Mucosa of gallbladder (tissue), 1 donor: ENCODE data around the gene PRSS2. TPM values are rescaled to one million over a fixed set of nuclear protein-coding genes. Genes with fewer than 3 reads are reported as not detected.
"Not testable (repeated sequence)": the region's sequence is repeated elsewhere in the genome, so short reads cannot be mapped to it uniquely, and the experiment has no call there.

Experiments
- DNase-seq: peaks from one replicate; pipeline ENCODE4 v3.0.0-alpha.2; 2020; ENCODE audit warnings: low spot score
- total RNA-seq: library from RNA; stranded (reverse); gene quantifications from one replicate; pipeline ENCODE4 v1.2.1, GENCODE V29; 2021
- donor health status: DM: no; HTN: no; CAD: no.

The PRSS2 gene
- total RNA-seq, 1 donor from 2014 or later: 94.5 TPM

GRCh38 chr7:142759433-142759832 is 11.3 kb upstream of the PRSS2 start:
- no peak for DNase-seq

GRCh38 chr7:142760071-142760642 is 10.6 kb upstream of the PRSS2 start:
- DNase-seq: no peak

- not testable (repeated sequence) for DNase-seq
These were observed 9.2 kb upstream of the PRSS2 start for GRCh38 chr7:142761606-142762005.

DNA sequence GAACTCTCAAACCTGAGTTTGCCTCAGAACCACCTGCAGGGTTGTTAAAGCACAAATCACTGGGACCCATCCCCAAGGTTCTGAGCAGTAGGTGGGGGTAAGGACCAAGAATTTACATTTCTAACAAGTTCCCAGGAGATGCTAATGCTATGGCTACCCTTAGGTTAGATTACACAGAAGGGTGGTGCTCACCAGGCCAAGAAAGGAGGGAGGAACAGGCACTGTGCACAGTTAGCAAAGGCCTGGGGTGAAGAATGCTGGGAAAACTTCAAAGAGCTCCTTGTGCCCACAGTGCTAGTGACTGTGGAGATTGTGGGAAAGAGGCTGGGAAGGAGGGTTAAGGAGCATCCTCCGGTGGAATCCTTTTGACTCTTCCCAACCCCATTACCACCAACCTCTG is 8.7 kb upstream of the PRSS2 start:
- no peak for DNase-seq

DNA sequence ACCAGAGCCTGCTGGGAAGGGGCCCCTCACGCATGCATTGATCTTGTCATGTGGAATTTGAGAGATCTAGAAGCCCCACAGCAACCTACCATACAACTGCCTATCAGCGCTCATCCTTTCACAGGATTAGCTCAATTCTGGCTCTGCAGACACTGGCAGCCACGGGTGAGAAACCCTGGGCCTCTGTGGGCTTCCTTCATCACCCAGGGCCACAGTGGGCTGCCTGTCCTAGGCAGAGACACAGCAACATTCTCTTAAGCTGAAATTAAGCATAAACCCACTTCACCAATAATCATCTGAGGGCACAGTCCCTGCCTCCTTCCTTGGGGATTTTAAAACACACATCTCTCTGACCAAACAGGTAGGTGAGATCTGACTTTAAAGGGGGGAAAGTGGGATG is 3.3 kb upstream of the PRSS2 start:
- no peak for DNase-seq

GRCh38 chr7:142767861-142768260 is 2.9 kb upstream of the PRSS2 start:
- DNase-seq: no peak

DNA sequence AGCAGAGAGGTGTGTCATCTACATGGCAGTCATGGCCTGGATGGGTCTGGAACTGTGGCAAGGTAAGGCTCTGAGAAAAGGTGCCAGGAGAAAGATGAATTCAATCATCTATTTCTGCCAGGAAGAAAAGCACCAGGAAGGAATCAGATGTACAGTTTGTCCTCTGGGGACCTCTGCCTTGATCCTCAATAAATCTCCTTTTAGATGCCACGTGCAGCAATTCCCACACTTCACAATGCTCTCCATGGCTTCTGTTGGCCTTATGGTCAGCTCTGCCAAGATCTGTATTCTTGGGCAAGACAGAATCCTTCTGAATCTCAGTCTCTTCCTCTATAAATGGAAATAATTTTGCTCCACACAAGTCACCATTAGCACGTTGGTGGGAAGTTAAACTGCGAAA is 1.9 kb upstream of the PRSS2 start:
- not testable (repeated sequence) for DNase-seq

- no peak for DNase-seq
These were observed 568 bp downstream of the PRSS2 start for GRCh38 chr7:142771353-142771723.

DNA sequence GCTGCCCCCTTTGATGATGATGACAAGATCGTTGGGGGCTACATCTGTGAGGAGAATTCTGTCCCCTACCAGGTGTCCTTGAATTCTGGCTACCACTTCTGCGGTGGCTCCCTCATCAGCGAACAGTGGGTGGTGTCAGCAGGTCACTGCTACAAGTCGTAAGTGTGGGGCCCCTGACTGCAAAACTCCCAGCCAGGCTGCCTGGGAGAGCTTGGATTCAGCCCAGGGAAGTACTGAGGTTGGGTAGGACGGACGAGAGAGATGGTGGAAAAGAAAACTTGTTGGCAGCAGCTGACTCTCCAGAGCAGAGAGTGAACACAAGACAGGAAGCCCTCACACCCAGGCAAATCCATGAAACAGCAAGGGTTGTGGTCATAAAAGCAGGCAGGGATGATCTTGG is 1.3 kb downstream of the PRSS2 start:
- DNase-seq: no peak

DNA sequence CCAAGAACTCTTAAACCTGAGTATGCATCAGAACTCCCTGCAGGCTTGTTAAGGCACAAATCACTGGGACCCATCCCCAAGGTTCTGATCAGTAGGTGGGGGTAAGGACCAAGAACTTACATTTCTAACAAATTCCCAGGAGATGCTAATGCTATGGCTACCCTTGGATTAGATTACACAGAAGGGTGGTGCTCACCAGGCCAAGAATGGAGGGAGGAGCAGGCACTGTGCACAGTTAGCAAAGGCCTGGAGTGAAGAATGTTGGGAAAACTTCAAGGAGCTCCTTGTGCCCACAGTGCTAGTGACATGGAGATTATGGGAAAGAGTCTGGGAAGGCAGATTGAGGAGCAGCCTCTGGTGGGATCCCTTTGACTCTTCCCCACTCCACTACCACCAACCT is 1.9 kb downstream of the PRSS2 start:
- no peak for DNase-seq

DNA sequence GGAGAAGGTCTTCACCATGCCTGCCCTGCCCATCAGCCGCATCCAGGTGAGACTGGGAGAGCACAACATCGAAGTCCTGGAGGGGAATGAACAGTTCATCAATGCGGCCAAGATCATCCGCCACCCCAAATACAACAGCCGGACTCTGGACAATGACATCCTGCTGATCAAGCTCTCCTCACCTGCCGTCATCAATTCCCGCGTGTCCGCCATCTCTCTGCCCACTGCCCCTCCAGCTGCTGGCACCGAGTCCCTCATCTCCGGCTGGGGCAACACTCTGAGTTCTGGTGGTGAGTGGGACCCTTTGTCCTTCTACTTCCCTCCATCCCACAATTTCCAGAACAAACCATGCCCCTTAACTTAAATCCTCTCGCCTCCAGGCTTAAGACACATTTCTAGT is 2.5 kb downstream of the PRSS2 start:
- no peak for DNase-seq

DNA sequence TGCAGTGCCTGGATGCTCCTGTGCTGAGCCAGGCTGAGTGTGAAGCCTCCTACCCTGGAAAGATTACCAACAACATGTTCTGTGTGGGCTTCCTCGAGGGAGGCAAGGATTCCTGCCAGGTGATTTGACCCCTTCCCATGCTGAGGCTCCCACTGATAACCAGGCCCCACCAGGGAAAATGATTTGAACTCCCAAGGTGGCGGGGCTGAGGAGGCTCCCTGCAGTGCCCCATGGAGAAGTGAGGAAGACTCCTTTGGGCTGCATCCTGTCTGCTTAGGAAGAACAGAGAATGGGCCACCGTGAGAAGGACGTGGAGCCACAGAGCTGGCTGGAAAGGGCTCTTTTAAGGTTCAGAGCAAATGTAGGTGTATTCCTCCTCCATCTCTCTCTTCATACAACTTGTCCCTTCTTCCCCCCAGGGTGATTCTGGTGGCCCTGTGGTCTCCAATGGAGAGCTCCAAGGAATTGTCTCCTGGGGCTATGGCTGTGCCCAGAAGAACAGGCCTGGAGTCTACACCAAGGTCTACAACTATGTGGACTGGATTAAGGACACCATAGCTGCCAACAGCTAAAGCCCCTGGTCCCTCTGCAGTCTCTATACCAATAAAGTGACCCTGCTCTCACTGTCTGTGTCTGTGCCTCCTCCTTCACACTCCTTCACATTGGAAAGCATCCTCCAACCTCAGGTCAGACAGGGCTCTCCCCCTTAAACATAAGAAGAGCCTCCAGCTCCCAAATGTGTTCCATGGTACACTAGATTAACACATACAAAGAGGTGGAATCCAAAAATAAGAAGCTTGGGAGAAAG is 3.4 kb downstream of the PRSS2 start:
- DNase-seq: no peak

GRCh38 chr7:142774826-142775225 is 4.1 kb downstream of the PRSS2 start:
- no peak for DNase-seq

- not testable (repeated sequence) for DNase-seq
These were observed 4.8 kb downstream of the PRSS2 start for GRCh38 chr7:142775351-142776115.

GRCh38 chr7:142776206-142776844 is 5.6 kb downstream of the PRSS2 start:
- DNase-seq: no peak

GRCh38 chr7:142776845-142777225 is 6.1 kb downstream of the PRSS2 start:
- not testable (repeated sequence) for DNase-seq

- DNase-seq: no peak
These were observed 6.5 kb downstream of the PRSS2 start for GRCh38 chr7:142777318-142777717.

GRCh38 chr7:142782922-142783900 is 12.4 kb downstream of the PRSS2 start:
- DNase-seq: peak; percentile 92

DNA sequence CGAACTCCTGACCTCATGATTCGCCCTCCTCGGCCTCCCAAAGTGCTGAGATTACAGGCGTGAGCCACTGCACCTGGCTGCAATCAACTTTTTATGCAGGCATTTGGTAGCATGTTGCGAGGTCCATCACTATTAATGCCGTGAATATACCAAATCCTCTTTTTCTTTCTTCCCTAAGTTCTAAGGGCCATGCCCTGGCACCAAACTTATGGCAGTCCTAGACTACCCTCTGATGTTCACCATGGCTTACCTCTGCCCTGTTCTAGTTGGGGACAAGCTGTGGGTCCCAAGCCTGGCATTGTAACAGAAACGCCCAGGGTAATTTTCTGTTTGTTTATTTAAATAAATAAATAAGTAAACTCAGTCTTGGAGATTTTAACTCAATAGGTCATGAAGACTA is 13.3 kb downstream of the PRSS2 start:
- no peak for DNase-seq

GRCh38 chr7:142784716-142785115 is 13.9 kb downstream of the PRSS2 start:
- DNase-seq: no peak

DNA sequence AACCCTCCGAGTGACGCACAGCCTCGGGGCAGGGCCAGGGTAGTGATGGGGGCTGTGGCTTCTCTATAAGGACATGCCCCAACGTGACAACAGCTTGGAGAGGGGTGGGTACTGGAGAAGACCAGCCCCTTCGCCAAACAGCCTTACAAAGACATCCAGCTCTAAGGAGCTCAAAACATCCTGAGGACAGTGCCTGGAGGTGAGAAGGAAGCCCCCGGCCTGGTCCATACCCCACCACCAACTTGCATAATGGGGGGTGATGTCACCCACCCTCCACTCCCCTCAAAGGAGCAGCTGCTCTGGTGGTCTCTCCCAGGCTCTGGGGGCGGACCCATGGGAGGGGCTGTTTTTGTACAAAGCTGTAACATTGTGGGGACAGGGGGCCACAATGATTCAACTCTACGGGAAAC is 15.1 kb downstream of the PRSS2 start:
- peak; percentile 19 for DNase-seq
